T-helper 1 cell (primary cell): ENCODE results near the gene PIGN.
A peak's percentile ranks its signal among the peaks of the same experiment; 100 is the strongest.
"Not testable (repeated sequence)": the region's sequence is repeated elsewhere in the genome, so short reads cannot be mapped to it uniquely, and the experiment has no call there.

Experiments
- DNase-seq, 5 donors: peaks; one replicate each; pipeline ENCODE4 v3.0.0-alpha.2; 2012 to 2020

Gene PIGN

GRCh38 chr18:62060820-62061219 is 126.0 kb downstream of the PIGN start:
- DNase-seq, result no peak

GRCh38 chr18:62054929-62055498 is 131.8 kb downstream of the PIGN start:
- no peak for DNase-seq

- no peak for DNase-seq
These were observed 138.6 kb downstream of the PIGN start for GRCh38 chr18:62048279-62048678.

DNA sequence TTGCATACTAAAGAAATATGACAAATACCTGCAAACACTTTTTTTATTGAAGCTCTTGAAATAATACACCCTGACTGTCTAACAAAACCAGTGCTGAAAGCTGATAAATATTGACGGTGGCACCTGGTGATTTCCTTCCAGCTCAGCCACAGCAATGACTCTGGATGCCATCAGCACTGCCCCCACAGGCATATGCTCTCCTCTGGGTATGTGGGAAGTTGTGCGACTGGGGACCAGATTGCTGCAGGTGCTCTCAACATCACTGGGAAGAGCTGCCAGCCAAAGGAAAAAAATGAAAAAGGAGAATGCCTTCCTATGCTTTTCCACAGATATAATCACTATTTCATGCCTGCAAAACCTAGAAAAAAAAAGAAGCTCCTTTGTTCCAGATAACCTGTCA is 141.5 kb downstream of the PIGN start:
- no peak for DNase-seq

DNA sequence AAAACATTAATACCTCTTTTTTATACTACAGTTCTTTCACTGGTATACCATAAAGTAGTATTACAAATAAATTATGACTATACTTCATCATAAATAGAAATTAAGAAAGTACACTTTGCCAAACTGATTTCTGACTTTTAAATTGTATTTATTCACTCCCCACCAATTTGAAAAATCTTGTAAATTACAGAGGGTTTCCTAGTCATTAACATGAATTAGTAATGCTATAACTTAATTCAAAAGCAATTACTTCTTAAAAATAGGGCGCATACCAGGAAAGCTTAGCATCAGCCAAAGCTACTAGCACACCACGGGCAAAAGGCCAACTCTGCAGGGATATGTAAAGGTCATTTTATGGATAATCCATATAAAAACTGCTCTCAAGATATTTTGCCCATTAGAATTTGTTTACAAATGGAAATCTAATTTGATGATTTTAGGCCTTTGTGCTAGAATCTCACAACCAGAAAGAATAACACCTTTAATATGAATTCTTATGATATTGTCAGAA is 142.3 kb downstream of the PIGN start:
- no peak for DNase-seq

DNA sequence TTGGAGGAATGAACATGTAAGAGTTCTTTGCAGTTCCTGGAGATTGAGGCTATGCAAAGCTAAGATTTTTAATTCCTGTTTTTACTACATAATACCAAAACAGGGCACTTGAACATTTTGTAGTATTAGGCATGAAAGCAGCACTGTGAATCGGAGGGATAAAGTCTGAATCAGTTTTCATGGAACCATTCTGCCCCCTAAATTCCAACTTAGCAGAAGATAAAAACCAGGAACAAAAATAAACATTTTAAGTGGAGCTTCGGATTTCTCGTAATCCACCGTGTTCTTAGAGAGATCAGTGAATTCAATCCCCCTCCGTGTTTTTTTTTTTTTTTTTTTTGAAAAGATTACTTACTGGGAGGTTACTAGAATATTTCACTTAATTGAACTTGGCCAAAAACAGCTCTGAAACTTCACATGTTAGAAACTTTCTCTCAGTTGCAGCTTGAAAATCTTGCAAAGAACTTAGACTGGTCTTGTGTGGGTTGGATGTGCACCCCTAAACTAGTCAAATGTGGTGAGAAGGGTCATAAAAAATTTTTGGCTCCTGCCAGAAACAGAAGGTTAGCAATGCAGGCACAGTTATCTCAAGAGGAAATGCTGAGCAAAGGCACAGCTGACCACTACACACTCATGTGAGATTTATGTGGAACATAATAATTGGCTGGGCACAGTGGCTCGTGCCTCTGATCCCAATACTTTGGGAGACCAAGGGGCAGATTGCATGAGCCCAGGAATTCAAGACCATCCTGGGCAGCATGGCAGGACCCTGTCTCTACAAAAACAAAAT is 148.7 kb downstream of the PIGN start:
- DNase-seq, result no peak

GRCh38 chr18:62037012-62037742 is 149.7 kb downstream of the PIGN start:
- DNase-seq, result no peak

DNA sequence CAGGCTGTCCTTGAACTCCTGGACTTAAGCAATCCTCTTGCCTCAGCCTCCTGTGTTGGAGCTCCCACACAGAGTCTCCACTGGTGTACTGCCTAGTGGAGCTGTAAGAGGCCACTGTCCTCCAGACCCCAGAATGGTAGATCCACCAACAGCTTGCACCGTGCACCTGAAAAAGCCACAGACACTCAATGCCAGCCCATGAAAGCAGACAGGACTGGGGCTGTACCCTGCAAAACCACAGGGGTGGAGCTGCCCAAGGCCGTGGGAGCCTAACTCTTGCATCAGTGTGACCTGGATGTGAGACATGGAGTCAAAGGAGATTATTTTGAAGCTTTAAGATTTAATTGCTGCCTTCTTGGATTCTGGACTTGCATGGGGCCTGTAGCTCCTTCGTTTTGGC is 152.6 kb downstream of the PIGN start:
- DNase-seq, result not testable (repeated sequence)

DNA sequence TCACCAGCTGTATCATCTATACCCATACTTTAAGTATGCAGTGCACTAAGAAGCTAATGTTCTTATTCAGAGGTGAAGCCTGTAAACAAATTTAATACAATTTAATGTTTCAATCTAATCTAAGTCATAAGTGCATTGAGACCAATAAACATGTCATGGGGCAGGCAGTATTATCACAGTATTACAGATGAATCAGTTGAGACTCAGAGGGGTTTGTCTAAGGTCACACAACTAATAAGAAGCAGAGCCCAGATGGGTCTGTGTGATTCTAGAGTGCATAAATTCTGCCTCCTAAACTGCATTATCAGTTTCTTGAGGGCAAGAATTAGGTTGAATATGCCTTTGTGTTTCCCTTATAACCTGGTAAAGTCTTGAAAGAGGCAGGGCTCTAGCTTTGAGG is 153.1 kb downstream of the PIGN start:
- no peak for DNase-seq

DNA sequence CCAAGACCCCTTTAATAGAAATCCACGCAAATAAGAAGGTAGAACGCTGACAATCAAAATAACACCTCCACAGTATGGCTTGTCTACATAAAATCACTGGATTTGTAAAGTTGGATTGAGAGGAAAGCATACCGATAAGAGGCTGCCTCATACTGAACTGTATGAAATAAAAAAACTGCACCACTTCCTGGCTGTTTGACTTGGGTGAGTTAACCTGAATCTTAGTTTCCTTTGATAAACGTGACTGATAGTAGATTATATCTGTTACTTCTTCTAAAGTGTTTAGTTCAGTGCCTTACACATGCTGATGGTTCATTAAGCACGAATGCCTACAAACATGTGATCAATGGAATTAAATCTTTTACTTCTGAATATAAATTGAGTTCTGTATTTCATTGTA is 153.6 kb downstream of the PIGN start:
- DNase-seq, result peak in 1 of 5 donors; percentile 5

DNA sequence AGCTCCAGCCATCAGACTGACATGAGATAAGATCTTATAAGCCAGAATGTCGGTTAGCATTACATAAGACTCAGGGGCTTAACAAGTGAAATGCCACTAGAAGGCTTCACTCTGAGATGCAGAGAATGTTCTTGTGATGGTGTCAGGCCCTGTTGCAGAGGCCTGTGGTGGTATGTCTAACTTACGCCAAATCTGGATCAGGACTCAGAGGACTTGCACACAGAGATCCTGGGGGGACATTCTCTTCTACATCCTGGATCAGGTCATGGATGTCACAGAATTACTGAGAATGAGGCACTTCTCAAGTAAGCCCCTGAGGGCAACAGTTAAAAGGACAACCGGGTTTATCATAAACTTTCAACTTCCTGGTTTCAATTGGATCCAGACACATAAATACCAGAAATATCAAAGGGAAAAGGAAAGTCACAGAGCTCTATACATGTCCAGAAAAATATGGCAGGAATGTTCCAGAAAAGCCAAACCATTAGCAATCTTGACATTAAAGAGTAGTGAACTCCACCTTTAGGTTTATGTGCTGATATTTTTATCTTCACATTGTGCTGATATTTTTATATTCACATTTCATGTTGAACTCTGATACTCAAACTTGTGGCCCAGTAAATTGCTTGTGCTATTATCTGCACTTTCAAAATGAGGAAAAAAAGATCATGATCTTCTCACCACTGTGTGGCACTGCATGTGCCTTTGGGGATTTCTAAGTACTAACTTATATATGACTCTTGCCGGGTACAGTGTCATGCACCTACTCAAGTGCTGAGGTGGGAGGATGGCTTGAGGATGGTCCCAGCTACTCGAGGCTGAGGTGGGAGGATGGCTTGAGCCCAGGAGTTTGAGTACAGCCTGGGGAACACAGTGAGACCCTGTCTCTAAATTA is 156.5 kb downstream of the PIGN start:
- no peak for DNase-seq

GRCh38 chr18:62028715-62029114 is 158.1 kb downstream of the PIGN start:
- no peak for DNase-seq

GRCh38 chr18:62027914-62028520 is 158.8 kb downstream of the PIGN start:
- no peak for DNase-seq

- no peak for DNase-seq
These were observed 160.3 kb downstream of the PIGN start for GRCh38 chr18:62026586-62026985.

DNA sequence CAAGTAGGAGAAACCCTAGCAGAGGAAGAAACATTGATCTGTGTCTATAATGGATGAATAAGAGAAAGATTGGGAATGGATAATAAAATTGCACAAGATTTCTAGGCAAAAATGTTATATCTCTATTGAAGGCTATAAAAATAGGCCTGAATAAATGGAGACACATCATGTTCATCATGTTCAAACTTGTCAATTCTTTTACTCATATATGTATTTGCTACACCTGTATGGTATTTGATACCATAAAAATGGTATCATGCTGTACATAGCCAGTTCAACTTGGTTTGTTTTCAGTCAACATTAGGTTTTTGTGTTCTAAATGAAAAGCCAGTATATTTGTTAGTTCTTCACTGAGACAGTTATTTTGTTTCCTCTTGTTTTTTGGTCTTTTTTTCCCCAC is 161.9 kb downstream of the PIGN start:
- DNase-seq, result no peak

- DNase-seq, result no peak
These were observed 163.3 kb downstream of the PIGN start for GRCh38 chr18:62023536-62023935.

DNA sequence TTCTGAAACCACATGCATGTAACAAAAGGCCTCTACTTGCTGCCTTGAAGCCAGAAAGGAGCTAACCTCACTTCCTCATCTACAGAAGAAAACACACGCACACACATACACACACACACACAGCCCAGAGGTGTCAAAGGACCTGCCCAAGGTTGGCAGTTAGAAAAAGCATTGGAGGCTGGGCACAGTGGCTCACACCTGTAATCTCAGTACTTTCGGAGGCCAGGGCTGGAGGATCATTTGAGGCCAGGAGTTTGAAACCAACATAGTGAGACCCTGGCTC is 168.2 kb downstream of the PIGN start:
- no peak for DNase-seq

DNA sequence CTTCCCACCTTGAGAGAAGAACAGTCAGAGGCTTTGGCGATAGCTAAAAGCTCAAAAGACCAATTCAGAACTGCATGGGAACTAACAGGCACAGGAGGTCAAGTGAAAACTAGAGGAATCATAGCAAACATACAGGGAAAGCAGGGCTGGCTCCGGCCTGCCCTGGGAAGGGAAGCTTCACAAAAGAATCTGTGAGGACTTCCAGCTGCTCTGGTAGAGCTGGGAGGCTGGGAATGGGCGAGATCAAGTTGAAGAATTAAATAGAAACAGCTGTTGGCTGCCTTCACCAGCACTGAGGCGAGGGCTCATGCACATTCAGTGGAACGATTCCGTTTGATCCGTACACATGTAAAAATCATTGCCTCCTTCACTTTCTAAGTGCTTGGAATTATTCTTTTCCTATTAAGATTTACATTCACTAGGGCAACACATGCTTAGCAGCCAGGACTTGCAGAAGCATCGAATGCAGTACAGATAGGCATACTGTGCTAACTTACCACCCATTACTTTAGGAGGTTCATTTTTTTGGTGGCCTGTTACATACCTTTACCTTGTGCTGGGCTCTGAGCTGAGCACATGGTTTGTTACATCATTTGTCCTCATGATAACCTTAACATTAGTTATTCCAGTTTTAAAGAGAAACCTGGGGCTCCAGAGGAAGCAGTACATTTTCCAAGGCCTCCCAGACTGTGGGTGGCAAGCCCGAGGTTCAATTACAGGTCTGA is 168.7 kb downstream of the PIGN start:
- no peak for DNase-seq

- DNase-seq, result no peak
These were observed 169.2 kb downstream of the PIGN start for GRCh38 chr18:62017618-62018017.

GRCh38 chr18:62011416-62011815 is 175.4 kb downstream of the PIGN start:
- DNase-seq, result no peak

DNA sequence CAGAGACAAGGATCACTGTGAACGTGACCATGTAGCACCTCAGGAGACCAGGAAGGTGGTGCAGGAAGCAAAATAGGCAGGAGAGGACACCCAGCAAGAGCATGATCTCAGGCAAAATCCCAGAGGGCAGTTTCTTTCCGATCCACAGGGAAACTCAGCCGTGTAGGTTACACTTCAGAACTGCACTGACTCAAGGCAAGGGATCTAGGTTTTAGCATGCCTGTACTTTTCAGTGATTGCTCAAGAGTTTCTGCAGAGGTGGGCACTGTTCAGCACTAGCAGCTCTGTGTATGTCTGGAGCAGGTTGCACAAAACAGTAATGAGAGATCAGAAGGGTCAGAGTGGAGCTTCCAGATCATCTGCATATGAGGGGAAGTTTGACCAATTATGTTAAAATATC is 177.3 kb downstream of the PIGN start:
- no peak for DNase-seq

DNA sequence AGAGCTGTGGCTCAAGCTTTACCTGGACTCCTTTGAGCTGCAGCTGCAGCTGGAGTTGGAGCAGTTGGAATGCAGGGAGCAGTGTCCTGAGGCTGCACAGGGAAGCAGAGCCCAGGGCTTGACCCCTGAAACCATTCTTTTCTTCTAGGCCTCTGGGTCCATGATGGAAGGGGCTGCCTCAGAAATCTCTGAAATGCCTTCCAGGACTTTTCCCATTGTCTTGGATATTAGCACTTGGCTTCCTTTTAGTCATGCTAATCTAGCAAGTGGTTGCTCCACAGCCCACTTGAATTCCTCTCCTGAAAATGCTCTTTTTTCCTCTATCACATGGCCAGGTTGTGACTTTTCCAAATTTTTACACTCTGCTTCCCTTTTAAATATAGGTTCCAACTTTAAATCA is 185.5 kb downstream of the PIGN start:
- DNase-seq, result no peak
